ENCODE data around the gene RPS14. TPM values are rescaled to one million over a fixed set of nuclear protein-coding genes. Genes with fewer than 3 reads are reported as not detected.

The RPS14 gene
- total and polyA plus RNA-seq, 9 of the 15 experiments (the other 6 are each of a cell fraction or from before 2014, with no cell fraction given) = 1,824 to 5,983 (median 3,017) TPM

GRCh38 chr5:150397782-150398721 lies 51.5 kb downstream of the RPS14 start:
- 93% methylated on average over 12 of the region's 13 CpGs for WGBS (ENCODE audit: insufficient coverage, low coverage, missing lambda C conversion rate)
- POLR2A ChIA-PET = interaction anchor here (0.6 to 1.6 kb wide), 8 partner anchors 11 to 255 kb away, joined by 3 to 4 read pairs (median 3); no protein-coding TSS in a partner anchor

More at GRCh38 chr5:150397782-150398721, 51.5 kb downstream of the RPS14 start:
- CTCF ChIA-PET (ENCODE audit: low intra/inter-chr PET ratio) = interaction anchor here (0.6 kb wide), 1 partner anchor 51 kb away, joined by 4 read pairs; the partner anchor contains the start of gene RPS14
- no TSS peak for BruUV-seq (replicated peaks)
- Histone ChIP-seq H3K4me1 (replicated peaks in 1 of 2; ENCODE audit: control insufficient read depth in 2 of 2, insufficient read depth in 2 of 2, low read length in 2 of 2) (peaks cover 5 to 10% of the 10 kb centered on the region in 2 experiments; a peak in 2 of 5 replicates), H3K27me3 (ENCODE audit: control insufficient read depth in 2 of 2, insufficient read depth in 2 of 2, low read length in 2 of 2) (no peaks in the 10 kb centered on the region), H3K9me1 (ENCODE audit: control insufficient read depth, insufficient read depth, low read length) (peaks cover 8% of the 10 kb centered on the region), H3K9me3 (replicated peaks; ENCODE audit: control insufficient read depth, insufficient read depth, low read depth, low read length) (no peaks in the 10 kb centered on the region), H3K9ac (ENCODE audit: insufficient read depth in 1 of 2, low read depth in 2 of 2, low read length in 2 of 2) (peak overlapping the region in 1 of 2 experiments; percentile 74; a peak in 1 of 4 replicates), H3K27ac (ENCODE audit: extremely low read depth, low read depth, low read length) (no peak overlapping the region), H3K79me2 (ENCODE audit: control insufficient read depth, insufficient read depth, low read length) (no peaks in the 10 kb centered on the region), H3K4me2 (ENCODE audit: insufficient read depth, low read length) (no peak overlapping the region), H3K4me3 (no peak overlapping the region), H2AFZ (ENCODE audit: low read depth, low read length) (no peak overlapping the region), H4K20me1 (replicated peaks; ENCODE audit: control insufficient read depth, insufficient read depth, low read length) (peaks cover 4% of the 10 kb centered on the region), H3K36me3 (ENCODE audit: control insufficient read depth, insufficient read depth, low read length) (peaks cover 87% of the 10 kb centered on the region)
- TF ChIP-seq SFPQ (IDR thresholded peaks at IDR 0.05; ENCODE audit: low read depth, low read length) = no peak
- no peak for TF ChIP-seq ARID4B (CRISPR knock-in tag; IDR thresholded peaks at IDR 0.05)
- no peak for TF ChIP-seq E4F1 (CRISPR knock-in tag; IDR thresholded peaks at IDR 0.05; ENCODE audit: borderline replicate concordance)
- no peak for TF ChIP-seq BDP1 (IDR thresholded peaks at IDR 0.05; ENCODE audit: insufficient read depth, insufficient read length)
- no peak for TF ChIP-seq SLC30A9 (CRISPR knock-in tag; IDR thresholded peaks at IDR 0.05)
- no peak for TF ChIP-seq KAT8 (IDR thresholded peaks at IDR 0.05; ENCODE audit: low read depth)
- no peak for TF ChIP-seq ATF1 (CRISPR knock-in tag; IDR thresholded peaks at IDR 0.05)
- no peak for TF ChIP-seq ATF1 (tag; IDR thresholded peaks at IDR 0.05)
- DNase-seq (ENCODE audit: extremely low read depth in 1 of 4, low spot score in 3 of 4) (no peak), FAIRE-seq (no peak), ATAC-seq (no peak)
- in situ Hi-C loops (cut with MboI) = no loop called here
- intact Hi-C loops (cut with micrococcal nuclease) = loop anchor here (2.0 kb wide), 1 partner anchor 39 kb away; no protein-coding TSS in a partner anchor
